A549 treated with RU486 at 1 μM for 4 hours (cell line): ENCODE data around the gene PHF13. TPM values are rescaled to one million over a fixed set of nuclear protein-coding genes. Genes with fewer than 3 reads are reported as not detected.

Experiments used
- total RNA-seq: library from RNA; stranded (reverse); fragments of 200-300 nt; extraction: Qiagen RNA extraction; gene quantifications from 5 replicates; pipeline ENCODE4 v1.2.3, GENCODE V29; 2022; ENCODE audit warnings: low read depth

Gene PHF13
- 7.7 to 10.7 TPM (median 9.4 TPM) in 5 replicates for total RNA-seq

DNA sequence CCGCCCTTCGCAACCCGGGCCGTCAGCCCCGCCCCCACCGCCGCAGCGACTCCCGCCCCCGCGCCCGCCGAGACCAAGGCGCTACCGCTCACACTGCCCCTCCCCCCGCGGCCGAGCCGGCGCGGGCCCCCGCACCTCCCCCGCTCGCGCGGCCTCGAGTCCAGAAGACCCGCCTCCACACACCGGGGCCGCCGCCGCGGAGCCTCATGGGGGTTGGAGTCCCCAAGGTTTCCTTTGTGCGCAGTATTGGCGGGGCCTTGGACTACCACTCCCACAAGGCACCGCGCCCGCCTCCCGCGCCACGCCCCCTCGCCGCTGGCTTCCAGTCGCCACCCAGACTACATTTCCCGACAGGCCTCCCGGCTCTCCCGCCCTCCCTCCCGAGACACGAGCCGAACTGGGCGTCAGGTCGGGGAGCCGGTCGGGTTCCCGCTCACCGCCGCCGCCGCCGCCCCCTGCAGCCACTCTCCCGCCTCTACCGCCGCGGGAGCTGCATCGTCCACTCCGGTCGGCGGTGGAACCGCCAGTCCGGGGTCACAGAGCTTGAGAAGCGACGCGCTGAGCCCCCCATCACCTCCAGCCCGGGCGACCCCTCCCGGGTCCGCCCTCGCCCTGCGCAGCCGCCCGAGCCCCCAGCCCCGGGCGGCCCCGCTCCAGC lies at the start of gene PHF13:
Gene PHF13, plus strand, starts transcription at position 371 of the 658 bp plus-strand sequence. CDS start 336 bp downstream, outside the sequence.

GRCh38 chr1:6579374-6580118 lies 34.0 kb upstream of the PHF13 start, which contains the start of gene ZBTB48:
Gene ZBTB48, plus strand, starts transcription at chr1:6579994. Its CDS starts 616 bp downstream, at chr1:6580610.

GRCh38 chr1:6602669-6603237 lies 10.8 kb upstream of the PHF13 start, which contains the start of gene KLHL21:
Gene KLHL21, minus strand, starts transcription at chr1:6602869. Its CDS starts 52 bp downstream, at chr1:6602817.

DNA sequence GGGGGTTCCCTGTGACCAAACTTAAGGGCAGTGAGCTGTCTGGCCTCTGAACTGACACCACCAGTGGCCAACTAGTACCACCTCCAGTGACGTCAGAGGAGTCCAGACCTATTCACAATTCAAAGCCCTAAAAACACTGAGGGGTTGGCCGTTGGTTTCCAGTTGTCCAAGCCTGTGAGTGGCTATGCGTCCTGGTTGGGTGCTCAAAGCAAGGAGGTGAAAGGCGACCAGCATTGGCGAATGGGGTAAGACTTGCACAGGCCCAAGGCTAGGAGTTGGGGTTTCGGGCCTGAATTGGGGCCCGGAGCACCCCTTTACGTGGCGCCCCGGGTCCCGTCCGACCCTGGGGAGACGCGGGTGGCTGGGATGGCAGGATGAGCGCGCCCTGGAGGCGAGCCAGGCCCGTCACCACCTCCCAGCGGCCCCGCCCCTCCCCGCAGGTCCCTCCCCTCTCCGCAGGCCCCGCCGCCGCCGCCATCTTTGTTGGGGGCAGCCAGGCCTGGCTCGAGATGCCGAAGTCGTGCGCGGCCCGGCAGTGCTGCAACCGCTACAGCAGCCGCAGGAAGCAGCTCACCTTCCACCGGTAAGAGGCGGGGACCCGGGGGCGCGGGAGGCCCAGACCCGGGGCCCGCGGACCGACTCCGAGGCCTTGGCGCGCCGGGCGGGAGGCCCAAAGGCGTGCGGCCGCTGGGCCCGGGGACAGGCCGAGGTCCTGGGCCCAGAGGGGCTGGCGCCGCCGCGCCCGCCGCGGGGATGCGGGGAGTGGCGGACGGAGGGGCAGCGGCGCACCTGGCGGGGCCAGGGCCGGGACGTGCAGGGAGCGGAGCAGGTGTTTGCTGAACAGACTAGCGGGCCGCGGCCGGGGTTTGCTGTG lies 11.4 kb downstream of the PHF13 start, which contains the start of gene THAP3:
Gene THAP3, plus strand, starts transcription at position 159 of the 874 bp plus-strand sequence. Its CDS starts 351 bp downstream, at position 510.

Other genes with a start within 250 kb of the PHF13 start
- gene ACOT7, start 220.0 kb upstream of the PHF13 start, total RNA-seq = 53.5 to 77.1 TPM (median 70.0 TPM) in 5 replicates
- 2.3 to 4.7 TPM (median 4.2 TPM) in 5 replicates for gene HES2, start 193.8 kb upstream of the PHF13 start, total RNA-seq
- 0.32 to 0.61 TPM (median 0.48 TPM) in 5 replicates for gene ESPN, start 189.0 kb upstream of the PHF13 start, total RNA-seq
- 1.8 to 4.0 TPM (median 2.4 TPM) in 5 replicates for gene TNFRSF25, start 147.6 kb upstream of the PHF13 start, total RNA-seq
- gene PLEKHG5, start 122.1 kb upstream of the PHF13 start, total RNA-seq = 2.1 to 4.0 TPM (median 2.8 TPM) in 5 replicates
- gene NOL9, start 59.2 kb upstream of the PHF13 start, total RNA-seq = 3.3 to 5.1 TPM (median 4.5 TPM) in 5 replicates
- not detected in 5 replicates for gene TAS1R1, start 58.4 kb upstream of the PHF13 start, total RNA-seq
- gene ZBTB48, start 33.7 kb upstream of the PHF13 start, total RNA-seq = 9.4 to 14.3 TPM (median 11.2 TPM) in 5 replicates
- gene KLHL21, start 10.9 kb upstream of the PHF13 start, total RNA-seq = 20.6 to 32.5 TPM (median 26.0 TPM) in 5 replicates
- gene THAP3, start 11.1 kb downstream of the PHF13 start, total RNA-seq = 14.9 to 17.9 TPM (median 17.2 TPM) in 5 replicates
- 32.0 to 40.4 TPM (median 34.6 TPM) in 5 replicates for gene DNAJC11, start 88.1 kb downstream of the PHF13 start, total RNA-seq
- 61.7 to 75.4 TPM (median 70.0 TPM) in 5 replicates for gene CAMTA1, start 171.7 kb downstream of the PHF13 start, total RNA-seq